Astrocyte (in vitro differentiated cells and primary cell): ENCODE data around the gene PLAAT4. TPM values are rescaled to one million over a fixed set of nuclear protein-coding genes. Genes with fewer than 3 reads are reported as not detected.
A peak's percentile ranks its signal among the peaks of the same experiment; 100 is the strongest.

Experiments
- DNase-seq: peaks from one replicate; pipeline ENCODE4 v3.0.0-alpha.2; 2010; ENCODE audit warnings: low read depth
- FAIRE-seq: peaks from 2 replicates; lab custom pipeline; 2011; peaks lifted over from hg19 to GRCh38; lab: Jason Lieb, UNC
- H2AFZ ChIP-seq: 2 replicates; pipeline ENCODE4 v1.6.0; 2012; ENCODE audit warnings: low read depth, low read length, inconsistent platforms
- H3K27ac ChIP-seq: 2 replicates; pipeline ENCODE4 v1.5.1; 2011; ENCODE audit warnings: low read depth, low read length, inconsistent platforms
- H3K27me3 ChIP-seq: 2 replicates; pipeline ENCODE4 v1.6.0; 2011; ENCODE audit warnings: low read length, inconsistent platforms; ENCODE audit not compliant: insufficient read depth
- H3K36me3 ChIP-seq: 2 replicates; pipeline ENCODE4 v1.5.1; 2011; ENCODE audit warnings: low read length, inconsistent platforms; ENCODE audit not compliant: insufficient read depth
- H3K4me1 ChIP-seq: 2 replicates; pipeline ENCODE4 v1.5.1; 2011; ENCODE audit warnings: low read length, inconsistent platforms; ENCODE audit not compliant: insufficient read depth
- H3K4me2 ChIP-seq: 2 replicates; pipeline ENCODE4 v1.6.0; 2012; ENCODE audit warnings: low read length, inconsistent platforms
- H3K4me3 ChIP-seq: 2 replicates; pipeline ENCODE4 v1.5.1; 2011; ENCODE audit warnings: low read depth, mild to moderate bottlenecking, low read length, inconsistent platforms; ENCODE audit not compliant: insufficient read depth
- H3K79me2 ChIP-seq: 2 replicates; pipeline ENCODE4 v1.6.0; 2012; ENCODE audit warnings: mild to moderate bottlenecking, low read length, inconsistent platforms; ENCODE audit not compliant: insufficient read depth
- H3K9ac ChIP-seq: 2 replicates; pipeline ENCODE4 v1.6.0; 2012; ENCODE audit warnings: mild to moderate bottlenecking, low read length, inconsistent platforms
- H3K9me3 ChIP-seq: 2 replicates; pipeline ENCODE4 v1.5.1; 2012; ENCODE audit warnings: low read depth, mild to moderate bottlenecking, low read length, inconsistent platforms; ENCODE audit not compliant: insufficient read depth
- H4K20me1 ChIP-seq: 2 replicates; pipeline ENCODE4 v1.6.0; 2012; ENCODE audit warnings: low read length, inconsistent platforms; ENCODE audit not compliant: insufficient read depth
- H3K27ac Mint-ChIP-seq: one replicate; pipeline ENCODE4 v1.8.0; 2021; ENCODE audit warnings: mild to moderate bottlenecking, mixed read lengths; ENCODE audit not compliant: unreplicated experiment
- H3K27me3 Mint-ChIP-seq: one replicate; pipeline ENCODE4 v1.8.0; 2021; ENCODE audit warnings: low read depth, mixed read lengths; ENCODE audit not compliant: unreplicated experiment
- H3K36me3 Mint-ChIP-seq: one replicate; pipeline ENCODE4 v1.8.0; 2021; ENCODE audit warnings: low read depth, mixed read lengths; ENCODE audit not compliant: unreplicated experiment
- H3K4me1 Mint-ChIP-seq: one replicate; pipeline ENCODE4 v1.8.0; 2021; ENCODE audit warnings: low read depth, mixed read lengths; ENCODE audit not compliant: unreplicated experiment
- H3K4me3 Mint-ChIP-seq: one replicate; pipeline ENCODE4 v1.8.0; 2021; ENCODE audit warnings: mild to moderate bottlenecking, moderate library complexity, mixed read lengths; ENCODE audit not compliant: unreplicated experiment
- H3K9me3 Mint-ChIP-seq: one replicate; pipeline ENCODE4 v1.8.0; 2021; ENCODE audit warnings: mild to moderate bottlenecking, mixed read lengths; ENCODE audit not compliant: unreplicated experiment
- EZH2 ChIP-seq: IDR thresholded peaks from 2 replicates; pipeline ENCODE4 v1.6.1; 2012; ENCODE audit warnings: mild to moderate bottlenecking, low read length, inconsistent platforms; ENCODE audit not compliant: insufficient read depth
- total RNA-seq: library from RNA; stranded (reverse); gene quantifications from 2 replicates; pipeline ENCODE4 v1.2.1, GENCODE V29; 2021
- TF ChIP-seq, protein P1 (sequence below): IDR thresholded peaks from 2 replicates; pipeline ENCODE4 v1.5.1; 2011; ENCODE audit warnings: low read depth, mild to moderate bottlenecking, inconsistent platforms, low read length, moderate library complexity; ENCODE audit not compliant: insufficient read depth

Gene PLAAT4
- total RNA-seq, 1 donor from 2014 or later = 4.9 TPM

DNA sequence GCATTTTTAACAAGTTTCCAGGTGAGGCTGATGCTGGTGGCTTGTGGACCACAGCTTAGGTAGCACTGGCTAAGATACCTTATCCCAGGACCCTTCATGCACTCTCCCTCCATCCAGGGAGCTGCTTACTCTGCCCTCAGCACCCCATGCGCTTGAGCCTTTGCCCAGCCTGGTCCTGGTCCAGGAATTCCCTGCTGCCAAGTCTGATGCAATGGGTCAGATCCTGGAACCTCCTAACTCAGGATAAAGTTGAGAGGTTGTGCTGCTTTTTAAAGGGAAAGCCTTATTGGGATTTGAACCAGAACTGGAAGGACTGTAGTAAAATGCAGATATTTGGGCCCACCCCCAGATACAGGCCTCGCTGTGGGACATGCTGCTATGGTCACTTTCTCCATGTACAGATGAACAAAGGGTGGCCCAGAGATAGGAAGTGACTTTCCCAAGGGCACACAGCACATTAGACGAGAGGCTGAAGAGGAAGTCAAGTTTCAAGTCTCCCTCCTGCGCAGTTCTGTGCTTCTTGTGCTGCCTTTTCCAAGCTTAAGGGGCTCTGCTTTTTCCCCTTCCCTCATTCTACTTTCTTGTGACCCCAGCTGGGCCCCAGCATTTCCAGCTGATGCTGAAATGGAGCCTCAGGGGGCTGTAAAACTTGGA is 31.5 kb upstream of the PLAAT4 start:
- Mint-ChIP-seq H3K4me3 (no peak overlapping the region), H3K4me1 (no peaks in the 10 kb centered on the region), H3K36me3 (peaks cover 4% of the 10 kb centered on the region), H3K27ac (no peak overlapping the region), H3K9me3 (peaks cover 11% of the 10 kb centered on the region), H3K27me3 (peaks cover 18% of the 10 kb centered on the region)
- H2AFZ ChIP-seq = no peak overlapping the region
- no peaks in the 10 kb centered on the region for H3K79me2 ChIP-seq
- H4K20me1 ChIP-seq = no peaks in the 10 kb centered on the region
- no peak overlapping the region for H3K4me3 ChIP-seq
- TF ChIP-seq EZH2 = no peak
- TF ChIP-seq, protein P1, sequence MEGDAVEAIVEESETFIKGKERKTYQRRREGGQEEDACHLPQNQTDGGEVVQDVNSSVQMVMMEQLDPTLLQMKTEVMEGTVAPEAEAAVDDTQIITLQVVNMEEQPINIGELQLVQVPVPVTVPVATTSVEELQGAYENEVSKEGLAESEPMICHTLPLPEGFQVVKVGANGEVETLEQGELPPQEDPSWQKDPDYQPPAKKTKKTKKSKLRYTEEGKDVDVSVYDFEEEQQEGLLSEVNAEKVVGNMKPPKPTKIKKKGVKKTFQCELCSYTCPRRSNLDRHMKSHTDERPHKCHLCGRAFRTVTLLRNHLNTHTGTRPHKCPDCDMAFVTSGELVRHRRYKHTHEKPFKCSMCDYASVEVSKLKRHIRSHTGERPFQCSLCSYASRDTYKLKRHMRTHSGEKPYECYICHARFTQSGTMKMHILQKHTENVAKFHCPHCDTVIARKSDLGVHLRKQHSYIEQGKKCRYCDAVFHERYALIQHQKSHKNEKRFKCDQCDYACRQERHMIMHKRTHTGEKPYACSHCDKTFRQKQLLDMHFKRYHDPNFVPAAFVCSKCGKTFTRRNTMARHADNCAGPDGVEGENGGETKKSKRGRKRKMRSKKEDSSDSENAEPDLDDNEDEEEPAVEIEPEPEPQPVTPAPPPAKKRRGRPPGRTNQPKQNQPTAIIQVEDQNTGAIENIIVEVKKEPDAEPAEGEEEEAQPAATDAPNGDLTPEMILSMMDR = no peak
- H3K9me3 ChIP-seq = peaks cover 6% of the 10 kb centered on the region
- no peaks in the 10 kb centered on the region for H3K4me1 ChIP-seq
- H3K27ac ChIP-seq = no peak overlapping the region
- H3K9ac ChIP-seq = no peak overlapping the region
- H3K36me3 ChIP-seq = no peaks in the 10 kb centered on the region
- H3K4me2 ChIP-seq = no peak overlapping the region
- FAIRE-seq (no peak), DNase-seq (no peak)
- no peaks in the 10 kb centered on the region for H3K27me3 ChIP-seq

- Histone ChIP-seq H2AFZ (no peak within 1 kb of the TSS), H4K20me1 (no peaks in the 10 kb centered on the region), H3K4me2 (no peak within 1 kb of the TSS), H3K4me1 (peaks cover 9% of the 10 kb centered on the region), H3K36me3 (no peaks in the 10 kb centered on the region), H3K27ac (no peak within 1 kb of the TSS), H3K27me3 (no peaks in the 10 kb centered on the region), H3K79me2 (no peaks in the 10 kb centered on the region), H3K9ac (no peak within 1 kb of the TSS), H3K9me3 (no peaks in the 10 kb centered on the region), H3K4me3 (no peak within 1 kb of the TSS)
- no peak within 1 kb of the TSS for H3K4me3 Mint-ChIP-seq
- H3K4me1 Mint-ChIP-seq = peaks cover 2% of the 10 kb centered on the region
- no peak within 1 kb of the TSS for H3K27ac Mint-ChIP-seq
- peaks cover 18% of the 10 kb centered on the region for H3K27me3 Mint-ChIP-seq
- peaks cover 5% of the 10 kb centered on the region for H3K9me3 Mint-ChIP-seq
- DNase-seq (peak; percentile 40), FAIRE-seq (no peak)
- TF ChIP-seq, protein P1 = no peak
- no peak for TF ChIP-seq EZH2
- no peaks in the 10 kb centered on the region for H3K36me3 Mint-ChIP-seq
Measured at GRCh38 chr11:63505857-63506528, 30.6 kb upstream of the PLAAT4 start, which contains the start of gene LGALS12. TSS of gene LGALS12 (plus strand) at chr11:63506084. CDS start at chr11:63506459, 375 bp downstream.

DNA sequence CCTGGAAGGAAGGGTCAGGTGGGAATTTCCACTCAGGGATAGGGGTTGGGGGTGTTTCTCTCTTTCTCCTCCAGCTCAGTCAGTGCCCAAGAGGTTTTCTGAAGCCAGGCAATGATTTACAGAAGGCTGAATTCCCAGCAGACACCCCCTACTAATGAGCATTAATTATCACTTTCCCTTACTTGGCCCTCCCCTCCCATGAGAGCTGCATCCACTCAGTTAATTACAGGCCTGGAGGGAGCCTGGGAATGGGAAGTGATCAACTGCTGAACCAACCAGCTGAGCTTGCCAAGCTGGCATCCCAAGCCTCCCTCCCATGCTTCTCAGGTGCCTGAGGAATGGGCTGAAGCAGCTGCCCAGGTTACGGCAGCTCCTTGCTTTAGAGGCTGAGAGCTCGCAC is 29.7 kb upstream of the PLAAT4 start:
- no peak overlapping the region for H3K4me3 ChIP-seq
- Mint-ChIP-seq H3K9me3 (peaks cover 5% of the 10 kb centered on the region), H3K4me3 (no peak overlapping the region), H3K4me1 (peaks cover 5% of the 10 kb centered on the region), H3K36me3 (no peaks in the 10 kb centered on the region), H3K27ac (no peak overlapping the region), H3K27me3 (peaks cover 18% of the 10 kb centered on the region)
- FAIRE-seq = no peak
- no peaks in the 10 kb centered on the region for H3K9me3 ChIP-seq
- no peak overlapping the region for H3K9ac ChIP-seq
- no peak for TF ChIP-seq EZH2
- TF ChIP-seq, protein P1 = no peak
- DNase-seq = no peak
- no peak overlapping the region for H3K4me2 ChIP-seq
- peaks cover 15% of the 10 kb centered on the region for H3K4me1 ChIP-seq
- no peaks in the 10 kb centered on the region for H3K36me3 ChIP-seq
- no peaks in the 10 kb centered on the region for H4K20me1 ChIP-seq
- H2AFZ ChIP-seq = no peak overlapping the region
- no peak overlapping the region for H3K27ac ChIP-seq
- H3K27me3 ChIP-seq = no peaks in the 10 kb centered on the region
- no peaks in the 10 kb centered on the region for H3K79me2 ChIP-seq
